CD4-positive, alpha-beta T cell treated with Interferon gamma for 1 hour (primary cell): ENCODE results near the gene EML2.

Source experiments
- DNase-seq: peaks from one replicate; pipeline ENCODE4 v3.0.0-alpha.2; 2020

The EML2 gene

GRCh38 chr19:45613926-45614725 lies 25.1 kb downstream of the EML2 start:
- peak; percentile 41 for DNase-seq

GRCh38 chr19:45608948-45609347 lies 30.2 kb downstream of the EML2 start:
- no peak for DNase-seq

- peak; percentile 31 for DNase-seq
Observed at GRCh38 chr19:45607071-45608029, 31.8 kb downstream of the EML2 start.

- no peak for DNase-seq
Observed at GRCh38 chr19:45601524-45602374, 37.4 kb downstream of the EML2 start, which contains the start of gene GPR4. GPR4 (minus strand) TSS chr19:45602212; CDS start chr19:45591866, 10,346 bp downstream.

- DNase-seq, result no peak
Observed at GRCh38 chr19:45601115-45601514, 38.1 kb downstream of the EML2 start.

- DNase-seq, result no peak
Observed at GRCh38 chr19:45600340-45600885, 38.8 kb downstream of the EML2 start.

GRCh38 chr19:45599286-45599685 lies 39.9 kb downstream of the EML2 start:
- no peak for DNase-seq

- no peak for DNase-seq
Observed at GRCh38 chr19:45598267-45599001, 40.8 kb downstream of the EML2 start.

- no peak for DNase-seq
Observed at GRCh38 chr19:45597425-45598111, 41.6 kb downstream of the EML2 start.

GRCh38 chr19:45595814-45596213 lies 43.4 kb downstream of the EML2 start:
- DNase-seq, result no peak

GRCh38 chr19:45593520-45593919 lies 45.7 kb downstream of the EML2 start:
- no peak for DNase-seq

- no peak for DNase-seq
Observed at GRCh38 chr19:45592366-45592765, 46.8 kb downstream of the EML2 start.

- no peak for DNase-seq
Observed at GRCh38 chr19:45591638-45592005, 47.6 kb downstream of the EML2 start.

GRCh38 chr19:45591004-45591637 lies 48.1 kb downstream of the EML2 start:
- peak; percentile 25 for DNase-seq

GRCh38 chr19:45590300-45591003 lies 48.7 kb downstream of the EML2 start:
- DNase-seq, result no peak

GRCh38 chr19:45589768-45590167 lies 49.4 kb downstream of the EML2 start:
- DNase-seq, result no peak

- DNase-seq, result no peak
Observed at GRCh38 chr19:45587873-45588272, 51.3 kb downstream of the EML2 start.

- DNase-seq, result no peak
Observed at GRCh38 chr19:45585158-45585577, 54.0 kb downstream of the EML2 start.

- DNase-seq, result peak; percentile 100
Observed at GRCh38 chr19:45584332-45585157, 54.7 kb downstream of the EML2 start, which contains the start of gene OPA3. OPA3 (minus strand) TSS chr19:45584802; CDS start chr19:45584764, 38 bp downstream.
